HG03135 (cell line): ENCODE measurements around the gene ADAMTS17.
"Not testable (repeated sequence)": the region's sequence is repeated elsewhere in the genome, so short reads cannot be mapped to it uniquely, and the experiment has no call there.

Source experiments
- ATAC-seq: cut with Tn5 transposase; IDR thresholded peaks from one replicate; pipeline ENCODE4 v1.9.1; 2021; ENCODE audit warnings: mild to moderate bottlenecking, moderate library complexity; ENCODE audit not compliant: unreplicated experiment

The ADAMTS17 gene

GRCh38 chr15:99984491-99985243 is 357.1 kb downstream of the ADAMTS17 start:
- no peak for ATAC-seq

- ATAC-seq = no peak
Measured at GRCh38 chr15:99983886-99984286, 357.9 kb downstream of the ADAMTS17 start.

- no peak for ATAC-seq
Measured at GRCh38 chr15:99983171-99983885, 358.4 kb downstream of the ADAMTS17 start.

- no peak for ATAC-seq
Measured at GRCh38 chr15:99982662-99983061, 359.1 kb downstream of the ADAMTS17 start.

- ATAC-seq = no peak
Measured at GRCh38 chr15:99981839-99982658, 359.7 kb downstream of the ADAMTS17 start.

- no peak for ATAC-seq
Measured at GRCh38 chr15:99981191-99981647, 360.6 kb downstream of the ADAMTS17 start.

GRCh38 chr15:99980752-99981151 is 361.0 kb downstream of the ADAMTS17 start:
- no peak for ATAC-seq

- ATAC-seq = not testable (repeated sequence)
Measured at GRCh38 chr15:99979886-99980285, 361.9 kb downstream of the ADAMTS17 start.

GRCh38 chr15:99979371-99979770 is 362.4 kb downstream of the ADAMTS17 start:
- no peak for ATAC-seq

- no peak for ATAC-seq
Measured at GRCh38 chr15:99978426-99978825, 363.3 kb downstream of the ADAMTS17 start.

GRCh38 chr15:99977929-99978328 is 363.8 kb downstream of the ADAMTS17 start:
- ATAC-seq = no peak

GRCh38 chr15:99976811-99977271 is 364.9 kb downstream of the ADAMTS17 start:
- no peak for ATAC-seq

- no peak for ATAC-seq
Measured at GRCh38 chr15:99976000-99976399, 365.8 kb downstream of the ADAMTS17 start.

- no peak for ATAC-seq
Measured at GRCh38 chr15:99974246-99974645, 367.5 kb downstream of the ADAMTS17 start.

GRCh38 chr15:99973351-99973750 is 368.4 kb downstream of the ADAMTS17 start:
- no peak for ATAC-seq

- no peak for ATAC-seq
Measured at GRCh38 chr15:99970891-99971430, 370.8 kb downstream of the ADAMTS17 start.

GRCh38 chr15:99969261-99969920 is 372.4 kb downstream of the ADAMTS17 start:
- no peak for ATAC-seq

- no peak for ATAC-seq
Measured at GRCh38 chr15:99967841-99968371, 373.9 kb downstream of the ADAMTS17 start.

- no peak for ATAC-seq
Measured at GRCh38 chr15:99966815-99967214, 375.0 kb downstream of the ADAMTS17 start.

- no peak for ATAC-seq
Measured at GRCh38 chr15:99965376-99965775, 376.4 kb downstream of the ADAMTS17 start.
